Measurements from ENCODE around the gene HSD17B4.

HSD17B4 gene

GRCh38 chr5:119452373-119453039, at the start of gene HSD17B4:
Gene HSD17B4 (plus strand): TSS chr5:119452497. CDS start chr5:119452576, 79 bp downstream.
- no peaks in the 10 kb centered on the region for H3K36me3 ChIP-seq (ENCODE audit: insufficient read depth, low read length)
- H3K79me2 ChIP-seq (ENCODE audit: control insufficient read depth, insufficient read depth, low read length, unreplicated experiment): peaks cover 8% of the 10 kb centered on the region
- peak within 1 kb of the TSS; percentile 90 for H3K4me3 ChIP-seq (ENCODE audit: low read depth, low read length)
- H3K27ac ChIP-seq (ENCODE audit: low read depth, low read length): no peak within 1 kb of the TSS
- 0 out of 2 replicates have a peak, but pooled peaks cover 4% of the 10 kb centered on the region for H3K27me3 ChIP-seq (ENCODE audit: insufficient read depth, low read length)
- H3K4me1 ChIP-seq (ENCODE audit: control insufficient read depth, insufficient read depth, low read length, unreplicated experiment): peaks cover 8% of the 10 kb centered on the region
- H2AFZ ChIP-seq (ENCODE audit: low read length, unreplicated experiment): peak within 1 kb of the TSS; percentile 97

- H3K4me1 ChIP-seq (ENCODE audit: control insufficient read depth, insufficient read depth, low read length, unreplicated experiment): peaks cover 22% of the 10 kb centered on the region
- H3K79me2 ChIP-seq (ENCODE audit: control insufficient read depth, insufficient read depth, low read length, unreplicated experiment): no peaks in the 10 kb centered on the region
- H2AFZ ChIP-seq (ENCODE audit: low read length, unreplicated experiment): no peak overlapping the region
- no peaks in the 10 kb centered on the region for H3K36me3 ChIP-seq (ENCODE audit: insufficient read depth, low read length)
- no peaks in the 10 kb centered on the region for H3K27me3 ChIP-seq (ENCODE audit: insufficient read depth, low read length)
- H3K27ac ChIP-seq (ENCODE audit: low read depth, low read length): no peak overlapping the region
- H3K4me3 ChIP-seq (ENCODE audit: low read depth, low read length): no peak overlapping the region
Measured at GRCh38 chr5:119402555-119402954, 49.7 kb upstream of the HSD17B4 start.

GRCh38 chr5:119404033-119404432, 48.3 kb upstream of the HSD17B4 start:
- no peaks in the 10 kb centered on the region for H3K36me3 ChIP-seq (ENCODE audit: insufficient read depth, low read length)
- no peak overlapping the region for H3K27ac ChIP-seq (ENCODE audit: low read depth, low read length)
- no peaks in the 10 kb centered on the region for H3K27me3 ChIP-seq (ENCODE audit: insufficient read depth, low read length)
- no peak overlapping the region for H3K4me3 ChIP-seq (ENCODE audit: low read depth, low read length)
- no peak overlapping the region for H2AFZ ChIP-seq (ENCODE audit: low read length, unreplicated experiment)
- no peaks in the 10 kb centered on the region for H3K79me2 ChIP-seq (ENCODE audit: control insufficient read depth, insufficient read depth, low read length, unreplicated experiment)
- H3K4me1 ChIP-seq (ENCODE audit: control insufficient read depth, insufficient read depth, low read length, unreplicated experiment): peaks cover 9% of the 10 kb centered on the region

- Histone ChIP-seq H3K27ac (ENCODE audit: low read depth, low read length) (no peak overlapping the region), H3K79me2 (ENCODE audit: control insufficient read depth, insufficient read depth, low read length, unreplicated experiment) (no peaks in the 10 kb centered on the region), H3K27me3 (ENCODE audit: insufficient read depth, low read length) (no peaks in the 10 kb centered on the region), H3K36me3 (ENCODE audit: insufficient read depth, low read length) (no peaks in the 10 kb centered on the region), H3K4me1 (ENCODE audit: control insufficient read depth, insufficient read depth, low read length, unreplicated experiment) (no peaks in the 10 kb centered on the region), H2AFZ (ENCODE audit: low read length, unreplicated experiment) (no peak overlapping the region), H3K4me3 (ENCODE audit: low read depth, low read length) (no peak overlapping the region)
Measured at GRCh38 chr5:119405419-119405818, 46.9 kb upstream of the HSD17B4 start.

- Histone ChIP-seq H3K27ac (ENCODE audit: low read depth, low read length) (no peak overlapping the region), H3K27me3 (ENCODE audit: insufficient read depth, low read length) (no peaks in the 10 kb centered on the region), H3K79me2 (ENCODE audit: control insufficient read depth, insufficient read depth, low read length, unreplicated experiment) (no peaks in the 10 kb centered on the region), H3K36me3 (ENCODE audit: insufficient read depth, low read length) (no peaks in the 10 kb centered on the region), H2AFZ (ENCODE audit: low read length, unreplicated experiment) (no peak overlapping the region), H3K4me1 (ENCODE audit: control insufficient read depth, insufficient read depth, low read length, unreplicated experiment) (peaks cover 4% of the 10 kb centered on the region), H3K4me3 (ENCODE audit: low read depth, low read length) (no peak overlapping the region)
Measured at GRCh38 chr5:119406551-119407110, 45.7 kb upstream of the HSD17B4 start.

- Histone ChIP-seq H3K36me3 (ENCODE audit: insufficient read depth, low read length) (no peaks in the 10 kb centered on the region), H3K4me3 (ENCODE audit: low read depth, low read length) (no peak overlapping the region), H3K27ac (ENCODE audit: low read depth, low read length) (no peak overlapping the region), H3K79me2 (ENCODE audit: control insufficient read depth, insufficient read depth, low read length, unreplicated experiment) (no peaks in the 10 kb centered on the region), H2AFZ (ENCODE audit: low read length, unreplicated experiment) (no peak overlapping the region), H3K4me1 (ENCODE audit: control insufficient read depth, insufficient read depth, low read length, unreplicated experiment) (peaks cover 4% of the 10 kb centered on the region), H3K27me3 (ENCODE audit: insufficient read depth, low read length) (no peaks in the 10 kb centered on the region)
Measured at GRCh38 chr5:119409235-119409815, 43.0 kb upstream of the HSD17B4 start.

GRCh38 chr5:119410448-119411159, 41.7 kb upstream of the HSD17B4 start:
- Histone ChIP-seq H2AFZ (ENCODE audit: low read length, unreplicated experiment) (no peak overlapping the region), H3K27me3 (ENCODE audit: insufficient read depth, low read length) (no peaks in the 10 kb centered on the region), H3K36me3 (ENCODE audit: insufficient read depth, low read length) (no peaks in the 10 kb centered on the region), H3K4me1 (ENCODE audit: control insufficient read depth, insufficient read depth, low read length, unreplicated experiment) (peaks cover 4% of the 10 kb centered on the region), H3K27ac (ENCODE audit: low read depth, low read length) (no peak overlapping the region), H3K79me2 (ENCODE audit: control insufficient read depth, insufficient read depth, low read length, unreplicated experiment) (no peaks in the 10 kb centered on the region), H3K4me3 (ENCODE audit: low read depth, low read length) (no peak overlapping the region)

- H3K4me1 ChIP-seq (ENCODE audit: control insufficient read depth, insufficient read depth, low read length, unreplicated experiment): peaks cover 4% of the 10 kb centered on the region
- peak overlapping the region; percentile 77 for H3K4me3 ChIP-seq (ENCODE audit: low read depth, low read length)
- H3K27me3 ChIP-seq (ENCODE audit: insufficient read depth, low read length): no peaks in the 10 kb centered on the region
- H3K27ac ChIP-seq (ENCODE audit: low read depth, low read length): peak overlapping the region; percentile 38; the same call in 1 of the 2 replicates
- peak overlapping the region; percentile 91 for H2AFZ ChIP-seq (ENCODE audit: low read length, unreplicated experiment)
- no peaks in the 10 kb centered on the region for H3K36me3 ChIP-seq (ENCODE audit: insufficient read depth, low read length)
- no peaks in the 10 kb centered on the region for H3K79me2 ChIP-seq (ENCODE audit: control insufficient read depth, insufficient read depth, low read length, unreplicated experiment)
Measured at GRCh38 chr5:119411361-119412278, 40.7 kb upstream of the HSD17B4 start.

- peaks cover 4% of the 10 kb centered on the region for H3K4me1 ChIP-seq (ENCODE audit: control insufficient read depth, insufficient read depth, low read length, unreplicated experiment)
- H3K79me2 ChIP-seq (ENCODE audit: control insufficient read depth, insufficient read depth, low read length, unreplicated experiment): no peaks in the 10 kb centered on the region
- no peak overlapping the region for H3K27ac ChIP-seq (ENCODE audit: low read depth, low read length)
- no peak overlapping the region for H2AFZ ChIP-seq (ENCODE audit: low read length, unreplicated experiment)
- peak overlapping the region; percentile 77 for H3K4me3 ChIP-seq (ENCODE audit: low read depth, low read length)
- no peaks in the 10 kb centered on the region for H3K36me3 ChIP-seq (ENCODE audit: insufficient read depth, low read length)
- H3K27me3 ChIP-seq (ENCODE audit: insufficient read depth, low read length): no peaks in the 10 kb centered on the region
Measured at GRCh38 chr5:119412279-119413227, 39.7 kb upstream of the HSD17B4 start.

Measured in ACC112 (cell line).